K562 (cell line): Measurements from ENCODE around the gene ATP5PB. TPM values are rescaled to one million over a fixed set of nuclear protein-coding genes. Genes with fewer than 3 reads are reported as not detected.
A peak's percentile ranks its signal among the peaks of the same experiment; 100 is the strongest.

ENCODE experiments used
- CCAR2 ChIP-seq: fragments of 200-400 bp; formaldehyde crosslinking; IDR thresholded peaks from 2 replicates; pipeline ENCODE4 v1.6.1; 2017; ENCODE audit warnings: mild to moderate bottlenecking, low read depth, low read length
- DMBX1 ChIP-seq: fragments of 250-450 bp; sonication (Bioruptor Pico); IDR thresholded peaks from 2 replicates; pipeline ENCODE4 v1.8.0; 2022; ENCODE audit warnings: inconsistent platforms, mild to moderate bottlenecking, moderate library complexity, borderline replicate concordance
- GATA2 ChIP-seq: sonication (generic); formaldehyde crosslinking; IDR thresholded peaks from 2 replicates; pipeline ENCODE4 v1.4.0; 2020; ENCODE audit warnings: mild to moderate bottlenecking, missing genetic modification reagents
- HDAC8 ChIP-seq: fragments of 450-650 bp; IDR thresholded peaks from 2 replicates; pipeline ENCODE4 v1.6.1; 2016; ENCODE audit warnings: mild to moderate bottlenecking, missing genetic modification characterization, moderate library complexity, missing compliant biosample characterization
- MAFF ChIP-seq: IDR thresholded peaks from 2 replicates; pipeline ENCODE4 v1.6.1; 2012; ENCODE audit warnings: low read length, improper control_type of control experiment
- NFIX ChIP-seq: fragments of 250-450 bp; sonication (Bioruptor Pico); IDR thresholded peaks from 2 replicates; pipeline ENCODE4 v1.4.0; 2020; ENCODE audit warnings: low read depth, mild to moderate bottlenecking, moderate library complexity
- NR2C2 ChIP-seq, 2 experiments: fragments of 200-800 bp in 1 of 2; sonication (Bioruptor generic) in 1 of 2; sonication (generic) in 1 of 2; formaldehyde crosslinking in 1 of 2; IDR thresholded peaks; 2 replicates each; pipeline versions ENCODE4 v1.6.1 to v1.8.0; 2016 to 2022; ENCODE audit warnings: mild to moderate bottlenecking in 1 of 2, missing compliant biosample characterization in 1 of 2, missing genetic modification characterization in 1 of 2, missing genetic modification reagents in 1 of 2
- NRF1 ChIP-seq, 2 experiments: fragments of 450-650 bp; IDR thresholded peaks in 1 of 2; conservative IDR thresholded peaks in 1 of 2; 2 replicates each; pipeline ENCODE4 v1.6.1; 2014; ENCODE audit warnings: mild to moderate bottlenecking in 2 of 2
- OTX1 ChIP-seq: fragments of 450-650 bp; formaldehyde crosslinking; IDR thresholded peaks from 2 replicates; pipeline ENCODE4 v1.4.0; 2022; ENCODE audit warnings: mild to moderate bottlenecking
- PHF21A ChIP-seq: fragments of 450-650 bp; IDR thresholded peaks from 2 replicates; pipeline ENCODE4 v1.6.1; 2017; ENCODE audit warnings: low read depth, borderline replicate concordance
- RHOXF2B ChIP-seq: fragments of 250-450 bp; sonication (Bioruptor Pico); conservative IDR thresholded peaks from 2 replicates; pipeline ENCODE4 v1.5.1; 2021
- SMARCC2 ChIP-seq: fragments of 450-650 bp; IDR thresholded peaks from 2 replicates; pipeline ENCODE4 v1.6.1; 2017; ENCODE audit warnings: antibody characterized with exemption, moderate library complexity, mild to moderate bottlenecking, low read depth
- YY1 ChIP-seq, 3 experiments: IDR thresholded peaks; 2 replicates each; pipeline ENCODE4 v1.6.1; 2011; ENCODE audit warnings: low read length in 2 of 3, mild to moderate bottlenecking in 2 of 3, moderate library complexity in 2 of 3, borderline replicate concordance in 1 of 3, control low read depth in 1 of 3, low read depth in 1 of 3; ENCODE audit not compliant: insufficient read depth in 3 of 3, insufficient replicate concordance in 2 of 3, control insufficient read depth in 1 of 3, insufficient read length in 1 of 3; ENCODE audit errors: extremely low read depth in 1 of 3
- ZKSCAN3 ChIP-seq: fragments of 250-450 bp; sonication (Bioruptor Pico); IDR thresholded peaks from 2 replicates; pipeline ENCODE4 v1.4.0; 2020
- ZNF311 ChIP-seq: fragments of 250-450 bp; sonication (Bioruptor Pico); IDR thresholded peaks from 2 replicates; pipeline ENCODE4 v1.4.0; 2020; ENCODE audit warnings: mild to moderate bottlenecking, moderate library complexity
- polyA plus RNA-seq, 8 experiments: library from polyadenylated mRNA; depleted of rRNA in 4 of 8; stranded (reverse) in 5 of 8; unstranded in 3 of 8; fragments of >200 nt; fragmentation: Nextera tagmentation in 2 of 8; fragmentation: Illumina TruSeq in 1 of 8; extraction: Ambion mirVana in 2 of 8; extraction: Trizol in 1 of 8; gene quantifications; 2 replicates each; pipeline versions ENCODE4 v1.2.1 to v1.2.3, GENCODE V29; 2011 to 2014; ENCODE audit warnings: inconsistent platforms in 1 of 8, missing spikeins in 1 of 8
- total RNA-seq, 7 experiments: library from RNA; depleted of rRNA in 6 of 7; stranded (reverse); fragments of >200 nt in 6 of 7; fragmentation: Illumina TruSeq in 2 of 7; extraction: Trizol in 2 of 7; gene quantifications; 2 replicates each; pipeline versions ENCODE4 v1.2.1 to v1.2.3, GENCODE V29; 2011 to 2021; ENCODE audit warnings: low replicate concordance in 1 of 7
- TF ChIP-seq, protein P1 (sequence below): fragments of 200-800 bp; sonication (Bioruptor generic); IDR thresholded peaks from 2 replicates; pipeline ENCODE4 v1.6.1; 2017; ENCODE audit warnings: missing genetic modification characterization, missing compliant biosample characterization
- TF ChIP-seq, protein P2 (sequence below): fragments of 200-800 bp; sonication (Bioruptor generic); IDR thresholded peaks from 2 replicates; pipeline ENCODE4 v1.6.1; 2017; ENCODE audit warnings: missing genetic modification characterization, missing compliant biosample characterization
- TF ChIP-seq, protein P3 (sequence below): fragments of 250-450 bp; sonication (Bioruptor Pico); IDR thresholded peaks from 2 replicates; pipeline ENCODE4 v1.5.0; 2020; ENCODE audit warnings: mild to moderate bottlenecking
- TF ChIP-seq, protein P4 (sequence below): fragments of 200-400 bp; formaldehyde crosslinking; IDR thresholded peaks from 2 replicates; pipeline ENCODE4 v1.6.1; 2017; ENCODE audit warnings: mild to moderate bottlenecking, low read depth, low read length, moderate library complexity

ATP5PB gene
- total and polyA plus RNA-seq, 9 of the 15 experiments (the other 6 are each of a cell fraction or from before 2014, with no cell fraction given) = 651 to 2,735 (median 1,061) TPM

DNA sequence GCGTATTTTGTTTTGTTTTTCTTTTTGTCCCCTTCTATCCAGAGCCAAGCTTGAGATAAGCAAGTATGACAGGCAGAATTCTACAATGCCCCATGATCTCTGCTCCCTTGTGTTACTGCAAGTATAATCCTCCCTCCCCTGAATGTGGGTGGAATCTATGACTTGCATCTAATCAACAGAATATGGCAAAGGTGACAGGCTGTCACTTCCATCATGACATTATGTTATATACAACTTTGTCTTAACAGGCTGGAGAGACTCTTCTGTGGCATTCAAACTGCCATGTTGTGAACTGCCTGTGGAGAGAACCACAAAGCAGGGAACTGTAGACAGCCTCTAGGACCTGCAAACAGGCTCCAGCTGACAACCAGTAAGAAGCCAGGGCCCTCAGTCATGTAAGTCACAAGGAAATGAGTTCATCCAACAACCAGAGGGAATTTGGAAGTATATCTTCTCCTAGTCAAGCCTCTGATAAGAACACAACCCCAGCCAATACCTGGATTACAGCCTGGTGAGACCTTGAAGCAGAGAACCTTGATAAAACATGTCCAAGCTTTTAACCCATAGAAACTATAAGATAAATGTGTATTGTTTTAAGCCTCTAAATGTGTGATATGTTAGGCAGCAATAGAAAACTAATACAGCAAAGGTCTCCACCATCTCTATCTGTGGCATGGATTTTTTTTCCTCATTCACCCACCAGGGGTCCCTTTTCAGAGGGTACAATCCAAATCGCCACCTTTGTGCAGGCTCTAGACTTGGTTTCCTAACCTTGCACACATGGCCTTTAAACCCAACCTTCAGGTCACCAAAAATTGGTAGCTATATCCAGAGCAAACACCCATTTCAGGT lies 18.8 kb downstream of the ATP5PB start (continued):
- no peak for TF ChIP-seq NR2C2 (CRISPR knock-in tag; IDR thresholded peaks at IDR 0.05)
- peak; percentile 73 for TF ChIP-seq NR2C2 (tag; IDR thresholded peaks at IDR 0.05)
- TF ChIP-seq ZNF311 (CRISPR knock-in tag) = no peak
- no peak for TF ChIP-seq YY1 (IDR thresholded peaks at IDR 0.05; ENCODE audit: borderline replicate concordance in 1 of 3, control insufficient read depth in 1 of 3, extremely low read depth in 1 of 3, insufficient read depth in 3 of 3, insufficient read length in 1 of 3, insufficient replicate concordance in 2 of 3, low read depth in 1 of 3, low read length in 2 of 3)
- TF ChIP-seq, protein P1, sequence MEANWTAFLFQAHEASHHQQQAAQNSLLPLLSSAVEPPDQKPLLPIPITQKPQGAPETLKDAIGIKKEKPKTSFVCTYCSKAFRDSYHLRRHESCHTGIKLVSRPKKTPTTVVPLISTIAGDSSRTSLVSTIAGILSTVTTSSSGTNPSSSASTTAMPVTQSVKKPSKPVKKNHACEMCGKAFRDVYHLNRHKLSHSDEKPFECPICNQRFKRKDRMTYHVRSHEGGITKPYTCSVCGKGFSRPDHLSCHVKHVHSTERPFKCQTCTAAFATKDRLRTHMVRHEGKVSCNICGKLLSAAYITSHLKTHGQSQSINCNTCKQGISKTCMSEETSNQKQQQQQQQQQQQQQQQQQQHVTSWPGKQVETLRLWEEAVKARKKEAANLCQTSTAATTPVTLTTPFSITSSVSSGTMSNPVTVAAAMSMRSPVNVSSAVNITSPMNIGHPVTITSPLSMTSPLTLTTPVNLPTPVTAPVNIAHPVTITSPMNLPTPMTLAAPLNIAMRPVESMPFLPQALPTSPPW (CRISPR knock-in tag) = peak; percentile 58; the same call in 1 of the 2 replicates
- TF ChIP-seq RHOXF2B (CRISPR knock-in tag) = no peak
- TF ChIP-seq, protein P2, sequence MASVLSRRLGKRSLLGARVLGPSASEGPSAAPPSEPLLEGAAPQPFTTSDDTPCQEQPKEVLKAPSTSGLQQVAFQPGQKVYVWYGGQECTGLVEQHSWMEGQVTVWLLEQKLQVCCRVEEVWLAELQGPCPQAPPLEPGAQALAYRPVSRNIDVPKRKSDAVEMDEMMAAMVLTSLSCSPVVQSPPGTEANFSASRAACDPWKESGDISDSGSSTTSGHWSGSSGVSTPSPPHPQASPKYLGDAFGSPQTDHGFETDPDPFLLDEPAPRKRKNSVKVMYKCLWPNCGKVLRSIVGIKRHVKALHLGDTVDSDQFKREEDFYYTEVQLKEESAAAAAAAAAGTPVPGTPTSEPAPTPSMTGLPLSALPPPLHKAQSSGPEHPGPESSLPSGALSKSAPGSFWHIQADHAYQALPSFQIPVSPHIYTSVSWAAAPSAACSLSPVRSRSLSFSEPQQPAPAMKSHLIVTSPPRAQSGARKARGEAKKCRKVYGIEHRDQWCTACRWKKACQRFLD = 0 out of 2 replicates have a peak, but pooled peaks have one; percentile 17
- TF ChIP-seq GATA2 (CRISPR knock-in tag) = peak; percentile 30; the same call in 1 of the 2 replicates
- TF ChIP-seq, protein P3, sequence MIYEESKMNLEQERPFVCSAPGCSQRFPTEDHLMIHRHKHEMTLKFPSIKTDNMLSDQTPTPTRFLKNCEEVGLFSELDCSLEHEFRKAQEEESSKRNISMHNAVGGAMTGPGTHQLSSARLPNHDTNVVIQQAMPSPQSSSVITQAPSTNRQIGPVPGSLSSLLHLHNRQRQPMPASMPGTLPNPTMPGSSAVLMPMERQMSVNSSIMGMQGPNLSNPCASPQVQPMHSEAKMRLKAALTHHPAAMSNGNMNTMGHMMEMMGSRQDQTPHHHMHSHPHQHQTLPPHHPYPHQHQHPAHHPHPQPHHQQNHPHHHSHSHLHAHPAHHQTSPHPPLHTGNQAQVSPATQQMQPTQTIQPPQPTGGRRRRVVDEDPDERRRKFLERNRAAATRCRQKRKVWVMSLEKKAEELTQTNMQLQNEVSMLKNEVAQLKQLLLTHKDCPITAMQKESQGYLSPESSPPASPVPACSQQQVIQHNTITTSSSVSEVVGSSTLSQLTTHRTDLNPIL (CRISPR knock-in tag) = 0 out of 2 replicates have a peak, but pooled peaks have one; percentile 21
- no peak for TF ChIP-seq DMBX1 (CRISPR knock-in tag)
- no peak for TF ChIP-seq ZKSCAN3 (CRISPR knock-in tag)
- TF ChIP-seq PHF21A = no peak
- TF ChIP-seq NFIX (CRISPR knock-in tag) = no peak
- no peak for TF ChIP-seq SMARCC2
- no peak for TF ChIP-seq OTX1 (CRISPR knock-in tag)
- TF ChIP-seq CCAR2 = no peak
- no peak for TF ChIP-seq MAFF
- no peak for TF ChIP-seq HDAC8 (tag)
- TF ChIP-seq NRF1 (conservative IDR thresholded peaks at IDR 0.05 in 1 of 2, IDR thresholded peaks at IDR 0.05 in 1 of 2) = no peak
- TF ChIP-seq, protein P4, sequence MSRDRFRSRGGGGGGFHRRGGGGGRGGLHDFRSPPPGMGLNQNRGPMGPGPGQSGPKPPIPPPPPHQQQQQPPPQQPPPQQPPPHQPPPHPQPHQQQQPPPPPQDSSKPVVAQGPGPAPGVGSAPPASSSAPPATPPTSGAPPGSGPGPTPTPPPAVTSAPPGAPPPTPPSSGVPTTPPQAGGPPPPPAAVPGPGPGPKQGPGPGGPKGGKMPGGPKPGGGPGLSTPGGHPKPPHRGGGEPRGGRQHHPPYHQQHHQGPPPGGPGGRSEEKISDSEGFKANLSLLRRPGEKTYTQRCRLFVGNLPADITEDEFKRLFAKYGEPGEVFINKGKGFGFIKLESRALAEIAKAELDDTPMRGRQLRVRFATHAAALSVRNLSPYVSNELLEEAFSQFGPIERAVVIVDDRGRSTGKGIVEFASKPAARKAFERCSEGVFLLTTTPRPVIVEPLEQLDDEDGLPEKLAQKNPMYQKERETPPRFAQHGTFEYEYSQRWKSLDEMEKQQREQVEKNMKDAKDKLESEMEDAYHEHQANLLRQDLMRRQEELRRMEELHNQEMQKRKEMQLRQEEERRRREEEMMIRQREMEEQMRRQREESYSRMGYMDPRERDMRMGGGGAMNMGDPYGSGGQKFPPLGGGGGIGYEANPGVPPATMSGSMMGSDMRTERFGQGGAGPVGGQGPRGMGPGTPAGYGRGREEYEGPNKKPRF = no peak
